ENCODE results near the gene CYTH1. TPM values are rescaled to one million over a fixed set of nuclear protein-coding genes. Genes with fewer than 3 reads are reported as not detected.

Gene CYTH1
- total RNA-seq, 2 experiments from 2014 or later: 521 to 525 TPM

DNA sequence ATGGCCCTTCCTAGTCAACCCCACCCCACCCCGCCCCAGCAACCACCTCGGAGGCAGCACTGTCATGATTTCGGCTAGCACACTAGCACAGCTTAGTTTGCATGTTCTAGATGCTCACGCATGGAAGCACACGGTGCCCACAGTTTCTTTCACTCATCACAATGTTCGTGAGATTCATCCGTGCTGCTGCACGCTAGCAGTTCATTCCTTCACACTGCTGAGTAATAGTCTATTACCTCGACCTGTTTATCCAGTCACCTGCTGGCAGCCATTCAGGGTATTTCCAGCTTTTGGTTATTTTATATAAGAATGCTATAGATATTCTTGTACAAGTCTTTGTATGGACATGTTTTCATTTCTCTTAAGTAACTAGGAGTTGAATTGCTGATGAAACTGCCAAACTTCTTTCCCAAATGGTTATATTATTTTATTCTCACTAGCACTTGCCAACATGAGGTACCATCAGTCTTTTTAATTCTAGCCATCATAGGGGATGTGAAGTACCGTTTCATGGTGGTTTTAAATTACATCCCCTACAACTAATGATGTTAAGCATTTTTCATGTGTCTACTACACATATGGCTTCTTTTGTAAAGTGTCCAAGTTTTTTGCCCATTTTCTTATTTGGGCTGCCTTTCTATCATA is 75.7 kb downstream of the CYTH1 start:
- H3K36me3 ChIP-seq (ENCODE audit: insufficient read depth, low read length): peaks cover 85% of the 10 kb centered on the region
- Mint-ChIP-seq H3K27me3 (no peaks in the 10 kb centered on the region), H3K4me1 (ENCODE audit: low read depth) (peaks cover 51% of the 10 kb centered on the region), H3K4me3 (no peak overlapping the region), H3K36me3 (ENCODE audit: low read depth) (peaks cover 91% of the 10 kb centered on the region), H3K27ac (peak overlapping the region; percentile 42), H3K9me3 (no peaks in the 10 kb centered on the region)
- TF ChIP-seq, protein P1, sequence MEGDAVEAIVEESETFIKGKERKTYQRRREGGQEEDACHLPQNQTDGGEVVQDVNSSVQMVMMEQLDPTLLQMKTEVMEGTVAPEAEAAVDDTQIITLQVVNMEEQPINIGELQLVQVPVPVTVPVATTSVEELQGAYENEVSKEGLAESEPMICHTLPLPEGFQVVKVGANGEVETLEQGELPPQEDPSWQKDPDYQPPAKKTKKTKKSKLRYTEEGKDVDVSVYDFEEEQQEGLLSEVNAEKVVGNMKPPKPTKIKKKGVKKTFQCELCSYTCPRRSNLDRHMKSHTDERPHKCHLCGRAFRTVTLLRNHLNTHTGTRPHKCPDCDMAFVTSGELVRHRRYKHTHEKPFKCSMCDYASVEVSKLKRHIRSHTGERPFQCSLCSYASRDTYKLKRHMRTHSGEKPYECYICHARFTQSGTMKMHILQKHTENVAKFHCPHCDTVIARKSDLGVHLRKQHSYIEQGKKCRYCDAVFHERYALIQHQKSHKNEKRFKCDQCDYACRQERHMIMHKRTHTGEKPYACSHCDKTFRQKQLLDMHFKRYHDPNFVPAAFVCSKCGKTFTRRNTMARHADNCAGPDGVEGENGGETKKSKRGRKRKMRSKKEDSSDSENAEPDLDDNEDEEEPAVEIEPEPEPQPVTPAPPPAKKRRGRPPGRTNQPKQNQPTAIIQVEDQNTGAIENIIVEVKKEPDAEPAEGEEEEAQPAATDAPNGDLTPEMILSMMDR (IDR thresholded peaks at IDR 0.05): no peak
- H3K4me3 ChIP-seq (ENCODE audit: low read length): no peak overlapping the region
- intact Hi-C loops (cut with DNase I, micrococcal nuclease): loop anchor here in 1 of 2 experiments (5.0 kb wide), 1 partner anchor 209 kb away; no protein-coding TSS in a partner anchor
- H3K4me1 ChIP-seq (ENCODE audit: insufficient read depth, low read length): peaks cover 35% of the 10 kb centered on the region
- ATAC-seq (ENCODE audit: poor library complexity) (no peak), DNase-seq (no peak)
- no peaks in the 10 kb centered on the region for H3K27me3 ChIP-seq (ENCODE audit: control insufficient read depth in 1 of 2, insufficient read depth in 2 of 2, low read length in 2 of 2)
- H3K9me3 ChIP-seq (ENCODE audit: control insufficient read depth in 1 of 2, insufficient read depth in 1 of 2, low read length in 2 of 2): no peaks in the 10 kb centered on the region
- CTCF ChIA-PET: interaction anchor here (0.6 to 0.9 kb wide), 3 partner anchors 27 to 78 kb away, joined by 3 read pairs; no protein-coding TSS in a partner anchor
- no peak overlapping the region for H3K27ac ChIP-seq (ENCODE audit: low read depth in 1 of 2, low read length in 2 of 2)
- POLR2A ChIA-PET: interaction anchor here (0.7 to 1.0 kb wide), 2 partner anchors 27 to 36 kb away, joined by 3 to 4 read pairs; no protein-coding TSS in a partner anchor

DNA sequence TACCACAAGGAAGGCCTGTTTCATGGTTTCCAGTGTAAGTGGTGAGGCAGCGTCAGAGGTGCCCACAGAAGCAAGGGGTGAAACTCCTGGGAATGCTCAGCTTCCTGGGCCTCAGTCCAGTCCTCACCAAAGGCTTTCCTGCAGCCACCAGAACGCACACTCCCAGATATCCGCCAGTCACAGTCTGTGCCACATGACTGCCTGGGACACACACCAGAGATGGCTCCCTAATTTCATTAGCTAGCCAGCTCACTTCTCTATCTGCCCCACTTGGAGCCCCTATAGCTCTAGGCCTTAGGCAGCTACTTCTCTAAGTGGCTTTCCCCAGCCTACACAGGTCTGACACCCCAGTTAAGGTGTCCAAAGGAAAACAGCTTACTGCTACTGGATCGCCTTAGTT is 77.0 kb downstream of the CYTH1 start:
- intact Hi-C loops (cut with DNase I, micrococcal nuclease): loop anchor here in 1 of 2 experiments (5.0 kb wide), 1 partner anchor 208 kb away; no protein-coding TSS in a partner anchor
- Mint-ChIP-seq H3K27me3 (no peaks in the 10 kb centered on the region), H3K27ac (peak overlapping the region; percentile 48), H3K4me1 (ENCODE audit: low read depth) (peaks cover 41% of the 10 kb centered on the region), H3K9me3 (no peaks in the 10 kb centered on the region), H3K36me3 (ENCODE audit: low read depth) (peaks cover 96% of the 10 kb centered on the region), H3K4me3 (peak overlapping the region; percentile 20)
- POLR2A ChIA-PET: interaction anchor here (0.9 kb wide), 1 partner anchor 135 kb away, joined by 3 read pairs; no protein-coding TSS in a partner anchor
- H3K27ac ChIP-seq (ENCODE audit: low read depth in 1 of 2, low read length in 2 of 2): no peak overlapping the region
- TF ChIP-seq, protein P1 (IDR thresholded peaks at IDR 0.05): no peak
- no peak overlapping the region for H3K4me3 ChIP-seq (ENCODE audit: low read length)
- CTCF ChIA-PET: no interaction called here
- H3K27me3 ChIP-seq (ENCODE audit: control insufficient read depth in 1 of 2, insufficient read depth in 2 of 2, low read length in 2 of 2): no peaks in the 10 kb centered on the region
- ATAC-seq (ENCODE audit: poor library complexity): no peak
- peaks cover 26% of the 10 kb centered on the region for H3K4me1 ChIP-seq (ENCODE audit: insufficient read depth, low read length)
- H3K36me3 ChIP-seq (ENCODE audit: insufficient read depth, low read length): peaks cover 91% of the 10 kb centered on the region
- DNase-seq: no peak
- no peaks in the 10 kb centered on the region for H3K9me3 ChIP-seq (ENCODE audit: control insufficient read depth in 1 of 2, insufficient read depth in 1 of 2, low read length in 2 of 2)

DNA sequence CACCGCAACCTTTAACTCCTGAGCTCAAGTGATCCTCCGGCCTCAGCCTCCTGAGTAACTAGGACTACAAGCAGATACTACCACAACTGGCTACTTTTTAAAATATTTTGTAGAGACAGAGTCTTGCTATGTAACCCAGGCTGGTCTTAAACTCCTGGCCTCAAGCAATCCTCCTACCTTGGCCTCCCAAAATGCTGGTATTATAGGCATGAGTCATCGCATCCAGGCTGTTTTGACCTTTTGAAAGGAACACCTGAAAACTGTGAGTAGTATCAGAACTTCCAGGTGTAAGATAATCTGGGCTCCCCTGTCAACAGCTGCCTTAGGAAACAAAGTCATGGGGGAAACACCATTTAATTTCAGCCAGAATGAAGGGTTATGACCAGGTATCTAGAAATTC is 77.5 kb downstream of the CYTH1 start:
- H3K4me3 ChIP-seq (ENCODE audit: low read length): no peak overlapping the region
- Mint-ChIP-seq H3K4me3 (no peak overlapping the region), H3K27ac (peak overlapping the region; percentile 48), H3K27me3 (no peaks in the 10 kb centered on the region), H3K36me3 (ENCODE audit: low read depth) (peaks cover 96% of the 10 kb centered on the region), H3K9me3 (no peaks in the 10 kb centered on the region), H3K4me1 (ENCODE audit: low read depth) (peaks cover 36% of the 10 kb centered on the region)
- intact Hi-C loops (cut with DNase I, micrococcal nuclease): no loop called here
- no peak overlapping the region for H3K27ac ChIP-seq (ENCODE audit: low read depth in 1 of 2, low read length in 2 of 2)
- H3K27me3 ChIP-seq (ENCODE audit: control insufficient read depth in 1 of 2, insufficient read depth in 2 of 2, low read length in 2 of 2): no peaks in the 10 kb centered on the region
- H3K36me3 ChIP-seq (ENCODE audit: insufficient read depth, low read length): peaks cover 93% of the 10 kb centered on the region
- DNase-seq (no peak), ATAC-seq (ENCODE audit: poor library complexity) (no peak)
- POLR2A ChIA-PET: interaction anchor here (0.9 kb wide), 2 partner anchors 11 to 136 kb away, joined by 3 to 4 read pairs; no protein-coding TSS in a partner anchor
- H3K9me3 ChIP-seq (ENCODE audit: control insufficient read depth in 1 of 2, insufficient read depth in 1 of 2, low read length in 2 of 2): no peaks in the 10 kb centered on the region
- TF ChIP-seq, protein P1 (IDR thresholded peaks at IDR 0.05): no peak
- H3K4me1 ChIP-seq (ENCODE audit: insufficient read depth, low read length): peaks cover 21% of the 10 kb centered on the region
- CTCF ChIA-PET: no interaction called here

Data from CD4-positive, alpha-beta T cell (primary cell).